ENCODE results near the gene HELZ2.
"Not testable (repeated sequence)": the region's sequence is repeated elsewhere in the genome, so short reads cannot be mapped to it uniquely, and the experiment has no call there.

The HELZ2 gene

GRCh38 chr20:63564036-63564810 lies 9.8 kb downstream of the HELZ2 start:
- DNase-seq: no peak

- DNase-seq: no peak
Measured at GRCh38 chr20:63563225-63563935, 10.7 kb downstream of the HELZ2 start.

- DNase-seq: no peak
Measured at GRCh38 chr20:63562461-63563224, 11.4 kb downstream of the HELZ2 start.

GRCh38 chr20:63561624-63562396 lies 12.2 kb downstream of the HELZ2 start:
- DNase-seq: no peak

GRCh38 chr20:63560856-63561609 lies 13.0 kb downstream of the HELZ2 start:
- no peak for DNase-seq

GRCh38 chr20:63560333-63560805 lies 13.7 kb downstream of the HELZ2 start:
- DNase-seq: no peak

GRCh38 chr20:63559485-63560332 lies 14.3 kb downstream of the HELZ2 start:
- DNase-seq: not testable (repeated sequence)

- no peak for DNase-seq
Measured at GRCh38 chr20:63558804-63559484, 15.1 kb downstream of the HELZ2 start.

- no peak for DNase-seq
Measured at GRCh38 chr20:63557481-63557891, 16.6 kb downstream of the HELZ2 start.

GRCh38 chr20:63556873-63557478 lies 17.1 kb downstream of the HELZ2 start:
- no peak for DNase-seq

- no peak for DNase-seq
Measured at GRCh38 chr20:63555661-63556381, 18.2 kb downstream of the HELZ2 start.

- no peak for DNase-seq
Measured at GRCh38 chr20:63554361-63555278, 19.4 kb downstream of the HELZ2 start.

GRCh38 chr20:63553933-63554290 lies 20.1 kb downstream of the HELZ2 start, which contains the start of gene FNDC11:
TSS of gene FNDC11 (plus strand) at chr20:63554159. CDS start at chr20:63555664, 1,505 bp downstream.
- DNase-seq: peak; percentile 68 to 69

GRCh38 chr20:63553251-63553932 lies 20.6 kb downstream of the HELZ2 start:
- peak; percentile 84 to 85 for DNase-seq

GRCh38 chr20:63552481-63553249 lies 21.4 kb downstream of the HELZ2 start:
- no peak for DNase-seq

GRCh38 chr20:63551068-63551467 lies 23.0 kb downstream of the HELZ2 start:
- DNase-seq: no peak
